Keratinocyte (primary cell): ENCODE measurements around the gene ISOC2.

Experiments used
- EZH2 ChIP-seq: IDR thresholded peaks from one replicate; pipeline ENCODE4 v1.6.1; 2012; ENCODE audit warnings: inconsistent platforms, mild to moderate bottlenecking, low read length, moderate library complexity
- TF ChIP-seq, protein P1 (sequence below), 3 experiments: IDR thresholded peaks in 1 of 3; conservative IDR thresholded peaks in 1 of 3; optimal IDR thresholded peaks in 1 of 3; 2 replicates in 2 of 3; 3 replicates in 1 of 3; pipeline versions ENCODE3 to v1.5.1; 2011; ENCODE audit warnings: low read length in 3 of 3, mild to moderate bottlenecking in 3 of 3, moderate library complexity in 2 of 3, control low read depth in 1 of 3, inconsistent platforms in 1 of 3; ENCODE audit not compliant: insufficient read depth in 2 of 3; ENCODE audit errors: extremely low read depth in 1 of 3

DNA sequence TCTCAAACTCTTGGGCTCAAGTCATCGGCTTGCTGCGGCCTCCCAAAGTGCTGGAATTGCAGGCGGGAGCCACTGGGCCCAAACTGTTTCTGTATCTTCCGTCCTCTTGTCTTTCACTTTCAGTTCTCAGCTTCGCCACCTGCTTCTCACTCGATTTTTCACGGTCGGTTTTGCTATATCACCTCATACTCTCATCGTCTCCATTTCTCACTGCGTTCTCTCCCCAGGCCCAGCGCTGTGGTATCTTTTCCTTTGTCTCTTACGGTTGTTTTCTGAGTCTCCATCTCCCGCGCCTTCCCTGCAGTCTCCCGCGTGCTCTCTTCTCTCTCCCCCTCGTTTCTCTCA is 41.7 kb upstream of the ISOC2 start:
- TF ChIP-seq, protein P1, sequence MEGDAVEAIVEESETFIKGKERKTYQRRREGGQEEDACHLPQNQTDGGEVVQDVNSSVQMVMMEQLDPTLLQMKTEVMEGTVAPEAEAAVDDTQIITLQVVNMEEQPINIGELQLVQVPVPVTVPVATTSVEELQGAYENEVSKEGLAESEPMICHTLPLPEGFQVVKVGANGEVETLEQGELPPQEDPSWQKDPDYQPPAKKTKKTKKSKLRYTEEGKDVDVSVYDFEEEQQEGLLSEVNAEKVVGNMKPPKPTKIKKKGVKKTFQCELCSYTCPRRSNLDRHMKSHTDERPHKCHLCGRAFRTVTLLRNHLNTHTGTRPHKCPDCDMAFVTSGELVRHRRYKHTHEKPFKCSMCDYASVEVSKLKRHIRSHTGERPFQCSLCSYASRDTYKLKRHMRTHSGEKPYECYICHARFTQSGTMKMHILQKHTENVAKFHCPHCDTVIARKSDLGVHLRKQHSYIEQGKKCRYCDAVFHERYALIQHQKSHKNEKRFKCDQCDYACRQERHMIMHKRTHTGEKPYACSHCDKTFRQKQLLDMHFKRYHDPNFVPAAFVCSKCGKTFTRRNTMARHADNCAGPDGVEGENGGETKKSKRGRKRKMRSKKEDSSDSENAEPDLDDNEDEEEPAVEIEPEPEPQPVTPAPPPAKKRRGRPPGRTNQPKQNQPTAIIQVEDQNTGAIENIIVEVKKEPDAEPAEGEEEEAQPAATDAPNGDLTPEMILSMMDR (optimal IDR thresholded peaks at IDR 0.05 in 1 of 3, IDR thresholded peaks at IDR 0.05 in 1 of 3, conservative IDR thresholded peaks at IDR 0.05 in 1 of 3; ENCODE audit: extremely low read depth in 1 of 3, insufficient read depth in 2 of 3, low read length in 3 of 3), result no peak
- TF ChIP-seq EZH2, result no peak
